ENCODE results near the gene PRRC2B. TPM values are rescaled to one million over a fixed set of nuclear protein-coding genes. Genes with fewer than 3 reads are reported as not detected.

PRRC2B gene
- total RNA-seq, 1 experiment from 2014 or later, result 170 TPM

DNA sequence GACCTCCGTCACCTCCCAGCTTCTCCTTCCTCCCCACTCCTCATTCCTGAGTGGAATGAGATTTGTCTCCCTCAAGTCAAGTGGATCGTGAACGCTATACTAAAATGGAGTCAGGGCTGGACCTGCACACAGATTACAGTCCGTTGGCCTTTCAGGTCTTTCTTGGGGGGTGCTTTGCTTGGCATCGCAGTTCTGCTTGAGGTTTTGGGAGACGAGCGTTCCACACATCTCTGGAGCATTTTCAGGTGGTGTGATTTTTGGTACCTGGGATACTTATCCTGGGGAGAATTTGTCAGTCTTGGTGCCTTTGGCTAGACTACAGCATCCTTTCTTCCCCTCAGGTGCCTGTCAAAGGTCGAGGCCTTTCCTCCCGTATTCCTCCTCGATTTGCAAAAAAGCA lies 85.0 kb downstream of the PRRC2B start:
- peaks cover 6% of the 10 kb centered on the region; the same call in 1 of the 2 replicates for H4K20me1 ChIP-seq (ENCODE audit: insufficient read depth)
- peaks cover 64 to 76% of the 10 kb centered on the region in 2 experiments for H3K36me3 ChIP-seq (ENCODE audit: control insufficient read depth in 1 of 2, insufficient read depth in 2 of 2, low read length in 2 of 2)
- H3K4me3 ChIP-seq (replicated peaks in 1 of 2; ENCODE audit: low read depth in 1 of 2, low read length in 2 of 2), result no peak overlapping the region
- ATAC-seq (no peak), DNase-seq (ENCODE audit: low read depth, low spot score) (no peak)
- no peaks in the 10 kb centered on the region for H3K27me3 ChIP-seq (ENCODE audit: insufficient read depth, low read length)
- H2AFZ ChIP-seq (ENCODE audit: low read depth, low read length, poor library complexity, severe bottlenecking), result no peak overlapping the region
- no TSS peak for BruUV-seq (replicated peaks)
- ChIA-PET RAD21 (ENCODE audit: low non-redundant PET in 1 of 2, low total read pairs in 2 of 2, uncharacterized antibody in 2 of 2, unreplicated experiment in 2 of 2) (no interaction called here), CTCF (no interaction called here), POLR2A (no interaction called here)
- H3K9ac ChIP-seq (ENCODE audit: low read length), result no peak overlapping the region
- TF ChIP-seq, protein P1, sequence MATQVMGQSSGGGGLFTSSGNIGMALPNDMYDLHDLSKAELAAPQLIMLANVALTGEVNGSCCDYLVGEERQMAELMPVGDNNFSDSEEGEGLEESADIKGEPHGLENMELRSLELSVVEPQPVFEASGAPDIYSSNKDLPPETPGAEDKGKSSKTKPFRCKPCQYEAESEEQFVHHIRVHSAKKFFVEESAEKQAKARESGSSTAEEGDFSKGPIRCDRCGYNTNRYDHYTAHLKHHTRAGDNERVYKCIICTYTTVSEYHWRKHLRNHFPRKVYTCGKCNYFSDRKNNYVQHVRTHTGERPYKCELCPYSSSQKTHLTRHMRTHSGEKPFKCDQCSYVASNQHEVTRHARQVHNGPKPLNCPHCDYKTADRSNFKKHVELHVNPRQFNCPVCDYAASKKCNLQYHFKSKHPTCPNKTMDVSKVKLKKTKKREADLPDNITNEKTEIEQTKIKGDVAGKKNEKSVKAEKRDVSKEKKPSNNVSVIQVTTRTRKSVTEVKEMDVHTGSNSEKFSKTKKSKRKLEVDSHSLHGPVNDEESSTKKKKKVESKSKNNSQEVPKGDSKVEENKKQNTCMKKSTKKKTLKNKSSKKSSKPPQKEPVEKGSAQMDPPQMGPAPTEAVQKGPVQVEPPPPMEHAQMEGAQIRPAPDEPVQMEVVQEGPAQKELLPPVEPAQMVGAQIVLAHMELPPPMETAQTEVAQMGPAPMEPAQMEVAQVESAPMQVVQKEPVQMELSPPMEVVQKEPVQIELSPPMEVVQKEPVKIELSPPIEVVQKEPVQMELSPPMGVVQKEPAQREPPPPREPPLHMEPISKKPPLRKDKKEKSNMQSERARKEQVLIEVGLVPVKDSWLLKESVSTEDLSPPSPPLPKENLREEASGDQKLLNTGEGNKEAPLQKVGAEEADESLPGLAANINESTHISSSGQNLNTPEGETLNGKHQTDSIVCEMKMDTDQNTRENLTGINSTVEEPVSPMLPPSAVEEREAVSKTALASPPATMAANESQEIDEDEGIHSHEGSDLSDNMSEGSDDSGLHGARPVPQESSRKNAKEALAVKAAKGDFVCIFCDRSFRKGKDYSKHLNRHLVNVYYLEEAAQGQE (IDR thresholded peaks at IDR 0.05; ENCODE audit: low read depth), result no peak
- TF ChIP-seq, protein P2, sequence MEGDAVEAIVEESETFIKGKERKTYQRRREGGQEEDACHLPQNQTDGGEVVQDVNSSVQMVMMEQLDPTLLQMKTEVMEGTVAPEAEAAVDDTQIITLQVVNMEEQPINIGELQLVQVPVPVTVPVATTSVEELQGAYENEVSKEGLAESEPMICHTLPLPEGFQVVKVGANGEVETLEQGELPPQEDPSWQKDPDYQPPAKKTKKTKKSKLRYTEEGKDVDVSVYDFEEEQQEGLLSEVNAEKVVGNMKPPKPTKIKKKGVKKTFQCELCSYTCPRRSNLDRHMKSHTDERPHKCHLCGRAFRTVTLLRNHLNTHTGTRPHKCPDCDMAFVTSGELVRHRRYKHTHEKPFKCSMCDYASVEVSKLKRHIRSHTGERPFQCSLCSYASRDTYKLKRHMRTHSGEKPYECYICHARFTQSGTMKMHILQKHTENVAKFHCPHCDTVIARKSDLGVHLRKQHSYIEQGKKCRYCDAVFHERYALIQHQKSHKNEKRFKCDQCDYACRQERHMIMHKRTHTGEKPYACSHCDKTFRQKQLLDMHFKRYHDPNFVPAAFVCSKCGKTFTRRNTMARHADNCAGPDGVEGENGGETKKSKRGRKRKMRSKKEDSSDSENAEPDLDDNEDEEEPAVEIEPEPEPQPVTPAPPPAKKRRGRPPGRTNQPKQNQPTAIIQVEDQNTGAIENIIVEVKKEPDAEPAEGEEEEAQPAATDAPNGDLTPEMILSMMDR (IDR thresholded peaks at IDR 0.05 in 2 of 3, conservative IDR thresholded peaks at IDR 0.05 in 1 of 3; ENCODE audit: borderline replicate concordance in 1 of 3, insufficient read depth in 1 of 3, low read depth in 2 of 3, low read length in 2 of 3), result no peak
- TF ChIP-seq RAD21 (IDR thresholded peaks at IDR 0.05; ENCODE audit: low read depth) (no peak), EZH2 (IDR thresholded peaks at IDR 0.05) (no peak), TCF7L2 (IDR thresholded peaks at IDR 0.05; ENCODE audit: borderline replicate concordance, extremely low read depth, insufficient read depth, insufficient read length) (no peak), POLR2AphosphoS5 (IDR thresholded peaks at IDR 0.05; ENCODE audit: low read depth, low read length) (no peak), CBX3 (IDR thresholded peaks at IDR 0.05; ENCODE audit: low read depth) (no peak), CEBPB (IDR thresholded peaks at IDR 0.05; ENCODE audit: low read depth) (no peak), SP1 (IDR thresholded peaks at IDR 0.05; ENCODE audit: low read depth) (no peak), ZNF274 (IDR thresholded peaks at IDR 0.05; ENCODE audit: low read depth, low read length) (no peak), ZFX (IDR thresholded peaks at IDR 0.05) (no peak), EGR1 (IDR thresholded peaks at IDR 0.05; ENCODE audit: low read depth) (no peak), FOSL1 (IDR thresholded peaks at IDR 0.05; ENCODE audit: low read depth) (no peak), YY1 (IDR thresholded peaks at IDR 0.05; ENCODE audit: extremely low read depth, insufficient replicate concordance, low read depth, low read length) (no peak), POLR2A (IDR thresholded peaks at IDR 0.05; ENCODE audit: borderline replicate concordance, extremely low read depth, insufficient read depth, insufficient read length) (no peak), JUND (IDR thresholded peaks at IDR 0.05) (no peak)
- TF ChIP-seq, protein P3, sequence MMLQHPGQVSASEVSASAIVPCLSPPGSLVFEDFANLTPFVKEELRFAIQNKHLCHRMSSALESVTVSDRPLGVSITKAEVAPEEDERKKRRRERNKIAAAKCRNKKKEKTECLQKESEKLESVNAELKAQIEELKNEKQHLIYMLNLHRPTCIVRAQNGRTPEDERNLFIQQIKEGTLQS (IDR thresholded peaks at IDR 0.05), result no peak
- TF ChIP-seq, protein P4, sequence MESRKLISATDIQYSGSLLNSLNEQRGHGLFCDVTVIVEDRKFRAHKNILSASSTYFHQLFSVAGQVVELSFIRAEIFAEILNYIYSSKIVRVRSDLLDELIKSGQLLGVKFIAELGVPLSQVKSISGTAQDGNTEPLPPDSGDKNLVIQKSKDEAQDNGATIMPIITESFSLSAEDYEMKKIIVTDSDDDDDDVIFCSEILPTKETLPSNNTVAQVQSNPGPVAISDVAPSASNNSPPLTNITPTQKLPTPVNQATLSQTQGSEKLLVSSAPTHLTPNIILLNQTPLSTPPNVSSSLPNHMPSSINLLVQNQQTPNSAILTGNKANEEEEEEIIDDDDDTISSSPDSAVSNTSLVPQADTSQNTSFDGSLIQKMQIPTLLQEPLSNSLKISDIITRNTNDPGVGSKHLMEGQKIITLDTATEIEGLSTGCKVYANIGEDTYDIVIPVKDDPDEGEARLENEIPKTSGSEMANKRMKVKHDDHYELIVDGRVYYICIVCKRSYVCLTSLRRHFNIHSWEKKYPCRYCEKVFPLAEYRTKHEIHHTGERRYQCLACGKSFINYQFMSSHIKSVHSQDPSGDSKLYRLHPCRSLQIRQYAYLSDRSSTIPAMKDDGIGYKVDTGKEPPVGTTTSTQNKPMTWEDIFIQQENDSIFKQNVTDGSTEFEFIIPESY (IDR thresholded peaks at IDR 0.05; ENCODE audit: extremely low read depth, insufficient replicate concordance, low read length), result no peak
- H3K4me1 ChIP-seq (ENCODE audit: control insufficient read depth in 1 of 2, insufficient read depth in 2 of 2, low read length in 2 of 2), result no peaks in the 10 kb centered on the region
- H3K9me2 ChIP-seq (ENCODE audit: insufficient read depth), result no peaks in the 10 kb centered on the region
- H3K4me2 ChIP-seq (ENCODE audit: low read length), result no peak overlapping the region
- H3K9me3 ChIP-seq (ENCODE audit: control insufficient read depth in 1 of 2, insufficient read depth in 1 of 2, low read depth in 1 of 2, low read length in 2 of 2), result no peaks in the 10 kb centered on the region
- H3K79me2 ChIP-seq (ENCODE audit: insufficient read depth, low read length), result peaks cover 68% of the 10 kb centered on the region; the same call in 1 of the 2 replicates
- intact Hi-C loops (cut with micrococcal nuclease), result loop anchor here (1.0 kb wide), 1 partner anchor 129 kb away; no protein-coding TSS in a partner anchor
- H3K27ac ChIP-seq (ENCODE audit: low read depth, low read length), result no peak overlapping the region

All from HCT116 (cell line).